CD14-positive monocyte (primary cell): Measurements from ENCODE around the gene RPL27A. TPM values are rescaled to one million over a fixed set of nuclear protein-coding genes. Genes with fewer than 3 reads are reported as not detected.

ENCODE experiments used
- DNase-seq, 3 donors: peaks; one replicate each; pipeline ENCODE4 v3.0.0-alpha.2; 2011 to 2022
- H2AFZ ChIP-seq: 2 replicates; pipeline ENCODE4 v1.6.0; 2012; ENCODE audit warnings: mild to moderate bottlenecking, low read depth, low read length, inconsistent platforms; ENCODE audit not compliant: insufficient read depth, poor library complexity, severe bottlenecking
- H3K27ac ChIP-seq, 2 donors: 1 replicate in 1 of 2; 2 replicates in 1 of 2; pipeline ENCODE4 v1.5.1; 2012 to 2013; ENCODE audit warnings: low read length in 2 of 2, control low read depth in 1 of 2, inconsistent platforms in 1 of 2, low read depth in 1 of 2, mild to moderate bottlenecking in 1 of 2
- H3K27me3 ChIP-seq, 2 donors: one replicate each; pipeline versions ENCODE4 v1.6.0 to v1.6.1; 2011 to 2013; ENCODE audit warnings: low read length in 2 of 2; ENCODE audit not compliant: control insufficient read depth in 2 of 2, insufficient read depth in 2 of 2
- H3K36me3 ChIP-seq, 2 donors: replicated peaks in 1 of 2; 1 replicate in 1 of 2; 2 replicates in 1 of 2; pipeline versions ENCODE4 v1.5.1 to v1.6.1; 2012 to 2013; ENCODE audit warnings: low read length in 2 of 2, control low read depth in 1 of 2, inconsistent platforms in 1 of 2, mild to moderate bottlenecking in 1 of 2; ENCODE audit not compliant: insufficient read depth in 2 of 2, control insufficient read depth in 1 of 2
- H3K4me1 ChIP-seq, 2 donors: 1 replicate in 1 of 2; 2 replicates in 1 of 2; pipeline versions ENCODE4 v1.5.1 to v1.6.1; 2012 to 2013; ENCODE audit warnings: low read length in 2 of 2, control low read depth in 1 of 2, inconsistent platforms in 1 of 2, mild to moderate bottlenecking in 1 of 2, moderate library complexity in 1 of 2; ENCODE audit not compliant: insufficient read depth in 2 of 2, control insufficient read depth in 1 of 2
- H3K4me2 ChIP-seq: replicated peaks from 2 replicates; pipeline ENCODE3; 2012; ENCODE audit warnings: low read length, moderate library complexity, mild to moderate bottlenecking; ENCODE audit not compliant: poor library complexity, severe bottlenecking; ENCODE audit errors: extremely low read depth
- H3K4me3 ChIP-seq, 3 experiments: fragments of 200-600 bp in 1 of 3; sonication (generic) in 1 of 3; replicated peaks in 1 of 3; 1 replicate in 2 of 3; 2 replicates in 1 of 3; pipeline ENCODE4 v1.5.1; 2011 to 2013; ENCODE audit warnings: low read length in 3 of 3, mild to moderate bottlenecking in 3 of 3, control low read depth in 2 of 3, low read depth in 2 of 3, inconsistent platforms in 1 of 3, moderate library complexity in 1 of 3
- H3K79me2 ChIP-seq: 2 replicates; pipeline ENCODE4 v1.6.0; 2012; ENCODE audit warnings: mild to moderate bottlenecking, control low read depth, inconsistent platforms, low read length, moderate library complexity; ENCODE audit not compliant: insufficient read depth
- H3K9ac ChIP-seq: 2 replicates; pipeline ENCODE4 v1.6.0; 2017; ENCODE audit warnings: low read length, mild to moderate bottlenecking; ENCODE audit not compliant: insufficient read depth, poor library complexity, severe bottlenecking
- H3K9me3 ChIP-seq, 2 donors: replicated peaks in 1 of 2; 1 replicate in 1 of 2; 2 replicates in 1 of 2; pipeline versions ENCODE4 v1.5.1 to v1.6.1; 2012 to 2013; ENCODE audit warnings: low read length in 2 of 2, control low read depth in 1 of 2; ENCODE audit not compliant: control insufficient read depth in 1 of 2, insufficient read depth in 1 of 2
- H4K20me1 ChIP-seq: 2 replicates; pipeline ENCODE4 v1.6.0; 2012; ENCODE audit warnings: mild to moderate bottlenecking, low read length, control low read depth, moderate library complexity; ENCODE audit not compliant: insufficient read depth
- H3K27ac Mint-ChIP-seq, 7 donors: one replicate each; pipeline ENCODE4 v1.8.0; 2020; ENCODE audit warnings: mild to moderate bottlenecking in 7 of 7, mixed read lengths in 7 of 7, moderate library complexity in 6 of 7, inconsistent platforms in 2 of 7
- H3K27me3 Mint-ChIP-seq, 3 donors: one replicate each; pipeline ENCODE4 v1.8.0; 2021 to 2022; ENCODE audit warnings: low read depth in 3 of 3, mild to moderate bottlenecking in 3 of 3, mixed read lengths in 3 of 3, moderate library complexity in 3 of 3, inconsistent platforms in 1 of 3
- H3K36me3 Mint-ChIP-seq, 2 donors: one replicate each; pipeline ENCODE4 v1.8.0; 2020; ENCODE audit warnings: mixed read lengths in 2 of 2, inconsistent platforms in 1 of 2, mild to moderate bottlenecking in 1 of 2
- H3K4me1 Mint-ChIP-seq: one replicate; pipeline ENCODE4 v1.8.0; 2020; ENCODE audit warnings: mild to moderate bottlenecking, mixed read lengths
- H3K4me3 Mint-ChIP-seq, 2 donors: one replicate each; pipeline ENCODE4 v1.8.0; 2020; ENCODE audit warnings: mild to moderate bottlenecking in 2 of 2, mixed read lengths in 2 of 2, moderate library complexity in 1 of 2
- H3K9me3 Mint-ChIP-seq, 7 donors: one replicate each; pipeline ENCODE4 v1.8.0; 2020 to 2022; ENCODE audit warnings: mixed read lengths in 7 of 7, mild to moderate bottlenecking in 6 of 7, moderate library complexity in 6 of 7, inconsistent platforms in 2 of 7
- CTCF ChIP-seq: fragments of 200-600 bp; IDR thresholded peaks from one replicate; pipeline ENCODE4 v1.8.0; 2022; ENCODE audit warnings: antibody characterized with exemption, mild to moderate bottlenecking
- WGBS: methylation state at CpG from one replicate; pipeline ENCODE4 v1.1.5; 2013; ENCODE audit warnings: missing lambda C conversion rate; ENCODE audit not compliant: insufficient coverage; 5-methylcytosine and 5-hydroxymethylcytosine counted together
- intact Hi-C, 2 donors: fragments of 100-400 bp; cut with micrococcal nuclease; formaldehyde crosslinking; loops; one replicate each; pipeline versions ENCODE4 v1.15.0 to v1.15.1; 2023
- polyA plus RNA-seq, 3 donors: library from polyadenylated mRNA; depleted of rRNA in 1 of 3; unstranded in 2 of 3; stranded (reverse) in 1 of 3; fragments of 300-500 nt in 2 of 3; fragments of >200 nt in 1 of 3; fragmentation: Illumina TruSeq in 2 of 3; gene quantifications; 1 replicate in 2 of 3; 2 replicates in 1 of 3; pipeline ENCODE4 v1.2.3, GENCODE V29; 2012 to 2021

Gene RPL27A
- polyA plus RNA-seq, 3 donors: 572 to 1,233 (median 1,091) TPM

- no peaks in the 10 kb centered on the region for H3K36me3 ChIP-seq
- intact Hi-C loops: no loop called here
- Mint-ChIP-seq H3K27me3 (peaks cover 0 to under 1% (median 0%) of the 10 kb centered on the region in 3 donors), H3K4me1 (peaks cover 32% of the 10 kb centered on the region), H3K4me3 (peak overlapping the region in 1 of 2 donors; percentile 20), H3K9me3 (peaks cover 0 to 5% (median 0%) of the 10 kb centered on the region in 7 donors), H3K27ac (peak overlapping the region in 5 of 7 donors; percentile 13 to 77 (median 40)), H3K36me3 (no peaks in the 10 kb centered on the region)
- H3K79me2 ChIP-seq: no peaks in the 10 kb centered on the region
- peaks cover 31% of the 10 kb centered on the region in 2 donors for H3K4me1 ChIP-seq
- no peak for TF ChIP-seq CTCF
- H4K20me1 ChIP-seq: no peaks in the 10 kb centered on the region
- H3K4me2 ChIP-seq: no peak overlapping the region
- H3K9ac ChIP-seq: no peak overlapping the region
- no peak for DNase-seq
- H3K9me3 ChIP-seq: no peaks in the 10 kb centered on the region
- H2AFZ ChIP-seq: peak overlapping the region; percentile 50
- WGBS: no CpG with 5 or more reads among the region's 2 CpGs
- H3K4me3 ChIP-seq: no peak overlapping the region
- H3K27ac ChIP-seq: peak overlapping the region; percentile 6 to 17
- H3K27me3 ChIP-seq: no peaks in the 10 kb centered on the region
These were observed 21.5 kb downstream of the RPL27A start for GRCh38 chr11:8704136-8704535.

GRCh38 chr11:8705146-8705545, 22.6 kb downstream of the RPL27A start:
- H3K27me3 Mint-ChIP-seq: no peaks in the 10 kb centered on the region
- H3K27ac Mint-ChIP-seq: peak overlapping the region in 5 of 7 donors; percentile 34 to 82 (median 73)
- no peak for TF ChIP-seq CTCF
- H3K4me2 ChIP-seq: peak overlapping the region; percentile 17
- peak overlapping the region in 1 of 2 donors; percentile 17 for H3K27ac ChIP-seq
- H3K4me1 ChIP-seq: peaks cover 23% of the 10 kb centered on the region in 2 donors
- H3K4me3 Mint-ChIP-seq: peak overlapping the region; percentile 2 to 10
- H3K79me2 ChIP-seq: no peaks in the 10 kb centered on the region
- no peaks in the 10 kb centered on the region for H3K9me3 ChIP-seq
- H2AFZ ChIP-seq: peak overlapping the region; percentile 50
- H3K9ac ChIP-seq: no peak overlapping the region
- peak overlapping the region in 1 of 3 experiments; percentile 2 for H3K4me3 ChIP-seq
- intact Hi-C loops: no loop called here
- H3K9me3 Mint-ChIP-seq: peaks cover 0 to 5% (median 0%) of the 10 kb centered on the region in 7 donors
- H3K4me1 Mint-ChIP-seq: peaks cover 24% of the 10 kb centered on the region
- DNase-seq: peak; percentile 46 to 61 (median 50)
- H3K36me3 Mint-ChIP-seq: no peaks in the 10 kb centered on the region
- WGBS: 2% methylated on average over 5 of the region's 5 CpGs
- H4K20me1 ChIP-seq: no peaks in the 10 kb centered on the region
- no peaks in the 10 kb centered on the region for H3K36me3 ChIP-seq
- H3K27me3 ChIP-seq: no peaks in the 10 kb centered on the region
